K562 (cell line): ENCODE data around the gene AIDA. TPM values are rescaled to one million over a fixed set of nuclear protein-coding genes. Genes with fewer than 3 reads are reported as not detected.

ENCODE experiments used
- ATAC-seq: fragments of 200-7000 bp; cut with Tn5 transposase; 3 replicates; pipeline ENCODE4 v1.9.1; 2020; ENCODE audit warnings: moderate library complexity
- BruUV-seq: library from RNA; stranded (reverse); fragments of 400-500 nt; replicated peaks from 2 replicates; lab custom pipeline; 2021; lab: Mats Ljungman, UMichigan
- CTCF ChIA-PET: fragments of 300-600 bp; formaldehyde crosslinking; extraction: SDS; loops from one replicate; lab custom pipeline; 2021; ENCODE audit warnings: low intra/inter-chr PET ratio; lab: Yijun Ruan, JAX
- POLR2A ChIA-PET: fragments of 300-600, 350-650 bp; sonication (Branson Sonifier 250); formaldehyde crosslinking; extraction: SDS; loops from one replicate; lab custom pipeline; 2021; ENCODE audit warnings: antibody characterized with exemption, inconsistent platforms; lab: Yijun Ruan, JAX
- DNase-seq, 4 experiments: peaks; one replicate each; pipeline versions ENCODE4 v3.0.0 to v3.0.0-alpha.2; 2011 to 2018; ENCODE audit warnings: low spot score in 3 of 4, mixed read lengths in 3 of 4; ENCODE audit errors: extremely low read depth in 1 of 4
- FAIRE-seq: peaks from 2 replicates; lab custom pipeline; 2011; peaks lifted over from hg19 to GRCh38; lab: Jason Lieb, UNC
- H2AFZ ChIP-seq: 2 replicates; pipeline ENCODE4 v1.6.0; 2011; ENCODE audit warnings: low read depth, low read length, control low read depth, inconsistent platforms
- H3K27ac ChIP-seq: fragments of 200-600 bp; 3 replicates; pipeline ENCODE4 v1.8.0; 2011; ENCODE audit warnings: low read depth, mild to moderate bottlenecking, control low read depth, inconsistent platforms, low read length, moderate library complexity, mixed read lengths; ENCODE audit errors: extremely low read depth
- H3K27me3 ChIP-seq, 2 experiments: fragments of 300-600 bp in 1 of 2; 2 replicates in 1 of 2; 3 replicates in 1 of 2; pipeline versions ENCODE4 v1.6.0 to v1.8.0; 2011; ENCODE audit warnings: inconsistent platforms in 2 of 2, low read length in 2 of 2, mild to moderate bottlenecking in 1 of 2, mixed read lengths in 1 of 2, moderate library complexity in 1 of 2; ENCODE audit not compliant: control insufficient read depth in 2 of 2, insufficient read depth in 2 of 2
- H3K36me3 ChIP-seq: fragments of 300-600 bp; 3 replicates; pipeline ENCODE4 v1.8.0; 2011; ENCODE audit warnings: mild to moderate bottlenecking, low read length, inconsistent platforms; ENCODE audit not compliant: control insufficient read depth, insufficient read depth
- H3K4me1 ChIP-seq, 2 experiments: fragments of 200-600 bp in 1 of 2; replicated peaks in 1 of 2; 2 replicates in 1 of 2; 3 replicates in 1 of 2; pipeline versions ENCODE4 v1.5.1 to v1.8.0; 2011; ENCODE audit warnings: inconsistent platforms in 2 of 2, low read length in 2 of 2, mild to moderate bottlenecking in 1 of 2, mixed read lengths in 1 of 2, moderate library complexity in 1 of 2; ENCODE audit not compliant: control insufficient read depth in 2 of 2, insufficient read depth in 2 of 2
- H3K4me2 ChIP-seq: 2 replicates; pipeline ENCODE4 v1.6.1; 2011; ENCODE audit warnings: low read length, control low read depth, inconsistent platforms, mixed read lengths; ENCODE audit not compliant: insufficient read depth
- H3K4me3 ChIP-seq: fragments of 200-600 bp; sonication (generic), shearing (Covaris generic); 2 replicates; pipeline ENCODE4 v1.5.1; 2016; ENCODE audit warnings: control low read depth, inconsistent platforms
- H3K79me2 ChIP-seq: fragments of 200-600 bp; 3 replicates; pipeline ENCODE4 v1.8.0; 2011; ENCODE audit warnings: low read length, inconsistent platforms; ENCODE audit not compliant: control insufficient read depth, insufficient read depth
- H3K9ac ChIP-seq, 2 experiments: 2 replicates each; pipeline versions ENCODE4 v1.6.0 to v1.6.1; 2011; ENCODE audit warnings: low read depth in 2 of 2, low read length in 2 of 2, control low read depth in 1 of 2, inconsistent platforms in 1 of 2, mild to moderate bottlenecking in 1 of 2, mixed read lengths in 1 of 2; ENCODE audit not compliant: insufficient read depth in 1 of 2
- H3K9me1 ChIP-seq: one replicate; pipeline ENCODE4 v1.6.0; 2011; ENCODE audit warnings: inconsistent platforms, mild to moderate bottlenecking, low read length, moderate library complexity; ENCODE audit not compliant: control insufficient read depth, insufficient read depth
- H3K9me3 ChIP-seq: replicated peaks from 2 replicates; pipeline ENCODE4 v1.5.1; 2011; ENCODE audit warnings: low read depth, low read length, inconsistent platforms; ENCODE audit not compliant: control insufficient read depth, insufficient read depth
- H4K20me1 ChIP-seq: replicated peaks from 2 replicates; pipeline ENCODE4 v1.6.1; 2011; ENCODE audit warnings: low read length, inconsistent platforms, mixed read lengths; ENCODE audit not compliant: control insufficient read depth, insufficient read depth
- FOXJ2 ChIP-seq: fragments of 200-800 bp; sonication (Bioruptor generic); IDR thresholded peaks from 2 replicates; pipeline ENCODE4 v1.6.1; 2016; ENCODE audit warnings: missing genetic modification characterization, missing compliant biosample characterization
- NCOA2 ChIP-seq, 2 experiments: fragments of 450-650 bp; IDR thresholded peaks; 2 replicates each; pipeline ENCODE4 v1.6.1; 2018; ENCODE audit warnings: mild to moderate bottlenecking in 2 of 2, moderate library complexity in 1 of 2; ENCODE audit not compliant: partially characterized antibody in 2 of 2
- NFIC ChIP-seq: fragments of 450-650 bp; IDR thresholded peaks from 2 replicates; pipeline ENCODE4 v1.6.1; 2017; ENCODE audit warnings: mild to moderate bottlenecking, inconsistent platforms
- WGBS: fragments of 100-300 bp; shearing (Covaris generic); methylation state at CpG from one replicate; pipeline ENCODE4 v1.1.6; 2016; ENCODE audit warnings: low coverage, mixed read lengths; ENCODE audit not compliant: insufficient coverage; ENCODE audit errors: missing lambda C conversion rate; 5-methylcytosine and 5-hydroxymethylcytosine counted together
- in situ Hi-C: fragments of 300-500 bp; cut with MboI; formaldehyde crosslinking; loops from 4 replicates; pipeline ENCODE4 v1.15.0; 2018; ENCODE audit warnings: inconsistent platforms, mixed read lengths
- intact Hi-C: fragments of 100-400 bp; cut with micrococcal nuclease; formaldehyde crosslinking; loops from 2 replicates; pipeline ENCODE4 v1.14.2; 2022
- polyA plus RNA-seq, 8 experiments: library from polyadenylated mRNA; depleted of rRNA in 4 of 8; stranded (reverse) in 5 of 8; unstranded in 3 of 8; fragments of >200 nt; fragmentation: Nextera tagmentation in 2 of 8; fragmentation: Illumina TruSeq in 1 of 8; extraction: Ambion mirVana in 2 of 8; extraction: Trizol in 1 of 8; gene quantifications; 2 replicates each; pipeline versions ENCODE4 v1.2.1 to v1.2.3, GENCODE V29; 2011 to 2014; ENCODE audit warnings: inconsistent platforms in 1 of 8, missing spikeins in 1 of 8
- total RNA-seq, 7 experiments: library from RNA; depleted of rRNA in 6 of 7; stranded (reverse); fragments of >200 nt in 6 of 7; fragmentation: Illumina TruSeq in 2 of 7; extraction: Trizol in 2 of 7; gene quantifications; 2 replicates each; pipeline versions ENCODE4 v1.2.1 to v1.2.3, GENCODE V29; 2011 to 2021; ENCODE audit warnings: low replicate concordance in 1 of 7
- TF ChIP-seq, protein P1 (sequence below), 2 experiments: fragments of 450-650 bp in 1 of 2; sonication (generic) in 1 of 2; formaldehyde crosslinking in 1 of 2; IDR thresholded peaks; 2 replicates each; pipeline versions ENCODE4 v1.7.1 to v1.9.0; 2016 to 2022; ENCODE audit warnings: inconsistent platforms in 1 of 2, mild to moderate bottlenecking in 1 of 2, missing genetic modification reagents in 1 of 2

The AIDA gene
- total and polyA plus RNA-seq, 9 of the 15 experiments (the other 6 are each of a cell fraction or from before 2014, with no cell fraction given), result 18.2 to 77.9 (median 24.9) TPM

DNA sequence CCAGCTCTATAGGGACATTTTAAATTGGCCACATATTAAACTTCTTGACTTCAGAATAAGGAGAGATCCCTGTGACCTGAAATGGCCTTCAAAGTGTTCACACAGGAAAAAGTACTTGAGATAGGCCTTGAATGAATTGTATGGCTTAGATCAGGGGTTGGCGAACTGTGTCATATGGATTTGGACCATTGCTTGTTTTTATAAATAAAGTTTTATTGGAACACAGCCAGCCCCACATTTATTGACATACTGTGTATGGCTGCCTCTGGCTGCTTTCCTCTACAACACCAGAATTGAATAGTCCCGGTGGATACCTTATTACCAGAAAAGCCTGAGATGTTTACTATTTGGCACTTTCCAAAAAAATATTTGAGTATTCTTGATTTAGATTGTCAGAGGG, 4.1 kb upstream of the AIDA start:
- CTCF ChIA-PET, result no interaction called here
- no peaks in the 10 kb centered on the region for H4K20me1 ChIP-seq
- H3K4me1 ChIP-seq, result peaks cover 0 to 4% of the 10 kb centered on the region in 2 experiments; a peak in 1 of 5 replicates
- no peaks in the 10 kb centered on the region for H3K9me1 ChIP-seq
- TF ChIP-seq, protein P1, sequence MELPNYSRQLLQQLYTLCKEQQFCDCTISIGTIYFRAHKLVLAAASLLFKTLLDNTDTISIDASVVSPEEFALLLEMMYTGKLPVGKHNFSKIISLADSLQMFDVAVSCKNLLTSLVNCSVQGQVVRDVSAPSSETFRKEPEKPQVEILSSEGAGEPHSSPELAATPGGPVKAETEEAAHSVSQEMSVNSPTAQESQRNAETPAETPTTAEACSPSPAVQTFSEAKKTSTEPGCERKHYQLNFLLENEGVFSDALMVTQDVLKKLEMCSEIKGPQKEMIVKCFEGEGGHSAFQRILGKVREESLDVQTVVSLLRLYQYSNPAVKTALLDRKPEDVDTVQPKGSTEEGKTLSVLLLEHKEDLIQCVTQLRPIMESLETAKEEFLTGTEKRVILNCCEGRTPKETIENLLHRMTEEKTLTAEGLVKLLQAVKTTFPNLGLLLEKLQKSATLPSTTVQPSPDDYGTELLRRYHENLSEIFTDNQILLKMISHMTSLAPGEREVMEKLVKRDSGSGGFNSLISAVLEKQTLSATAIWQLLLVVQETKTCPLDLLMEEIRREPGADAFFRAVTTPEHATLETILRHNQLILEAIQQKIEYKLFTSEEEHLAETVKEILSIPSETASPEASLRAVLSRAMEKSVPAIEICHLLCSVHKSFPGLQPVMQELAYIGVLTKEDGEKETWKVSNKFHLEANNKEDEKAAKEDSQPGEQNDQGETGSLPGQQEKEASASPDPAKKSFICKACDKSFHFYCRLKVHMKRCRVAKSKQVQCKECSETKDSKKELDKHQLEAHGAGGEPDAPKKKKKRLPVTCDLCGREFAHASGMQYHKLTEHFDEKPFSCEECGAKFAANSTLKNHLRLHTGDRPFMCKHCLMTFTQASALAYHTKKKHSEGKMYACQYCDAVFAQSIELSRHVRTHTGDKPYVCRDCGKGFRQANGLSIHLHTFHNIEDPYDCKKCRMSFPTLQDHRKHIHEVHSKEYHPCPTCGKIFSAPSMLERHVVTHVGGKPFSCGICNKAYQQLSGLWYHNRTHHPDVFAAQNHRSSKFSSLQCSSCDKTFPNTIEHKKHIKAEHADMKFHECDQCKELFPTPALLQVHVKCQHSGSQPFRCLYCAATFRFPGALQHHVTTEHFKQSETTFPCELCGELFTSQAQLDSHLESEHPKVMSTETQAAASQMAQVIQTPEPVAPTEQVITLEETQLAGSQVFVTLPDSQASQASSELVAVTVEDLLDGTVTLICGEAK (IDR thresholded peaks at IDR 0.05), result peak; percentile 95
- TF ChIP-seq, protein P1 (CRISPR knock-in tag; IDR thresholded peaks at IDR 0.05), result peak; percentile 91
- TF ChIP-seq FOXJ2 (tag) (no peak), NCOA2 (IDR thresholded peaks at IDR 0.05; ENCODE audit: partially characterized antibody in 2 of 2) (no peak), NFIC (peak; percentile 27; the same call in 1 of the 2 replicates)
- H3K4me3 ChIP-seq, result no peak overlapping the region
- in situ Hi-C loops, result loop anchor here (10.0 kb wide), 1 partner anchor 252 kb away; no protein-coding TSS in a partner anchor
- POLR2A ChIA-PET, result no interaction called here
- H3K79me2 ChIP-seq, result peaks cover 28% of the 10 kb centered on the region
- ATAC-seq (no peak), FAIRE-seq (no peak), DNase-seq (no peak)
- intact Hi-C loops, result no loop called here
- no peak overlapping the region for H3K27ac ChIP-seq
- no peak overlapping the region for H3K9ac ChIP-seq
- no peak overlapping the region for H2AFZ ChIP-seq
- H3K9me3 ChIP-seq, result no peaks in the 10 kb centered on the region
- H3K27me3 ChIP-seq, result no peaks in the 10 kb centered on the region
- WGBS, result 95% methylated on average over 2 of the region's 2 CpGs
- H3K36me3 ChIP-seq, result peaks cover 56% of the 10 kb centered on the region
- BruUV-seq, result no TSS peak
- H3K4me2 ChIP-seq, result no peak overlapping the region
